Measurements from ENCODE around the gene OPN1SW.

OPN1SW gene

DNA sequence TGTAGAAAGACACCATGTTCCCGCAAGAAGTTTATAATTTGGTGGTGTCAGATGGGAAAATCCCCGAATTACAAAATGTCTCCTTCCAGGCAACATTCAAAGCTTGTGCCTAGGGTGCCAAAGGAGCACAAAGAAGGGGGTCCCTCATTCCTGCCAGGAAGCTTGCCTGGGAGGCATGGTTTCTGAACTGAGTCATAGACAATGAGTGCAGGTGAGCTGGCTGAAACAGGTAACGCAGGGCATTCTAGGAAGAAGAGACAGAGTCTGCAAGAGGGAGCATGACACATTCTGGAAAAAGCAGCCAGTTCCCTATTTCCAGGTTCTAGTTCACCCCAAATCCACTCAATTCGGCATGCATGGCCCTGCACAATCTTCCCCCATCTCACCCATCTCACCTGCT is 48.4 kb downstream of the OPN1SW start:
- no peak for FAIRE-seq
- TF ChIP-seq POLR2AphosphoS5 (IDR thresholded peaks at IDR 0.05; ENCODE audit: low read depth, low read length) (no peak), TAF1 (IDR thresholded peaks at IDR 0.05; ENCODE audit: borderline replicate concordance, low read depth, low read length) (no peak), POLR2A (IDR thresholded peaks at IDR 0.05; ENCODE audit: low read depth, low read length) (no peak)
- DNase-seq (ENCODE audit: insufficient read length), result no peak

GRCh38 chr7:128726737-128727072 is 48.9 kb downstream of the OPN1SW start:
- FAIRE-seq (no peak), DNase-seq (ENCODE audit: insufficient read length) (no peak)
- TF ChIP-seq TAF1 (IDR thresholded peaks at IDR 0.05; ENCODE audit: borderline replicate concordance, low read depth, low read length) (no peak), POLR2A (IDR thresholded peaks at IDR 0.05; ENCODE audit: low read depth, low read length) (no peak), POLR2AphosphoS5 (IDR thresholded peaks at IDR 0.05; ENCODE audit: low read depth, low read length) (no peak)

DNA sequence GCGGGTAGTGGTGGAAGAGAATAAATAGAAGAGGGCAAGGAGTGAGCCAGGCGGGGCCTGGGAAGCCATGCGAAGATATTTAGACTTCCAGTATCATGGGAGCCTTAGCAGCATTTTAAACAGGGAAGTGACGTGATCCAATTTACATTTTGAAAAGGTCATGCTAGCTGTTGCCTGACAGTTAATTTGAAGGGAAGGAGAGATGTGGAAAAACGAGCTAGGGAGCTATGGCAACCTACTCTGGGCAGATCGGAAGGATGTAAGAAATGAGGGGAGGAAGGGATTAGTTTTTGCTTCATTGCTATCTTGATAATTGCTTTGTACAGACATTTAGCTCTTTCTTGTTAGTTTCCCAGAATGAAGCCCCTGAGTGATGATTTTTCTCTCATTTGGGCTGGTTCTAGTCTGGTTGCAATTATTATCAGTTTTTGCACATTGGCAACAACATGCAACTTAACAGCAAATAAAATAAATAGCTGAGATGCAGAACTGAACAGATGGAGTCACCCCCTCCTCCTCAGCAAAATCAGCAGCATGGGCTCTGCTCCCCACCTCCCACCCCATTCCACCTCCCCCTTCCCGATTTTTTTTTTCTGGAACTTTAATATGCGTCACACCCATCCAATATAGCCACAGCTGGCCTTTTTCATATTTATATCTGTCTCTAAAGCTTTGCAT is 49.4 kb downstream of the OPN1SW start:
- FAIRE-seq (no peak), DNase-seq (ENCODE audit: insufficient read length) (no peak)
- TF ChIP-seq POLR2A (IDR thresholded peaks at IDR 0.05; ENCODE audit: low read depth, low read length) (no peak), TAF1 (IDR thresholded peaks at IDR 0.05; ENCODE audit: borderline replicate concordance, low read depth, low read length) (no peak), POLR2AphosphoS5 (IDR thresholded peaks at IDR 0.05; ENCODE audit: low read depth, low read length) (no peak)

DNA sequence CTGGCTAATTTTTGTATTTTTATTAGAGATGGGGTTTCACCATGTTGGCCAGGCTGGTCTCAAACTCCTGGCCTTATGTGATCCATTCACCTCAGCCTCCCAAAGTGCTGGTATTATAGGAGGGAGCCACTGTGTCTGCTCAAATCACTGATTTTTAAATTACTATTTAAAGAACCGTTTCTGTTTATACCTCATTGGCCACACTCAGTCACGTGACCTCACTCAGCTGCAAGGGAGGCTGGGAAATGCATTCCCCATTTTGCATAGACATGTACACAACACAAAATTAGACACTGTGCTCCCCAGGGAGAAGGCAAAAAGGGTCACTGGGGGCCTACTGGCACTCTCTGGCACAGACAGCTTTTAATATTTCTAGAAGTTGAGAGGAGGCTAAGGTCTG is 50.1 kb downstream of the OPN1SW start:
- DNase-seq (ENCODE audit: insufficient read length) (no peak), FAIRE-seq (no peak)
- TF ChIP-seq POLR2A (IDR thresholded peaks at IDR 0.05; ENCODE audit: low read depth, low read length), result no peak
- TF ChIP-seq POLR2AphosphoS5 (IDR thresholded peaks at IDR 0.05; ENCODE audit: low read depth, low read length), result no peak
- TF ChIP-seq TAF1 (IDR thresholded peaks at IDR 0.05; ENCODE audit: borderline replicate concordance, low read depth, low read length), result no peak

DNA sequence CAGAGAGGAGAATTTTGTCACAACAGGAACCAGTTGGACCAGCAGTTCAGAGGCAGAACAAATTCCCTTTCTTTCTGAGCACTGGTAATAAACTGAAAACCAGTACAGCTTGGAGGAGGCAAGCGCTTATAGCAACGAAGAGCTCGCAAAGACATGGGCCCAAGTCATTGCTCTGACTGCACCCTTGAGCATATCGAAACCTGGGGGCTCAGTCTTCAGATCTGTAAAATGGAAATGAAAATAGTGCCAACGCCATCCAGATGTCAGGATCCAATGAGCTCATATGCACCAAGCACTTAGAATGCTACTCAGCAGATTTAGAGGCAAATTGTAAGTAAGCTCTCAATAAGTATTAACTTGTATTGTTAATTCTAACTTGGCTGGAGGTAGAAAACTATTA is 50.9 kb downstream of the OPN1SW start:
- DNase-seq (ENCODE audit: insufficient read length) (no peak), FAIRE-seq (no peak)
- no peak for TF ChIP-seq POLR2A (IDR thresholded peaks at IDR 0.05; ENCODE audit: low read depth, low read length)
- TF ChIP-seq TAF1 (IDR thresholded peaks at IDR 0.05; ENCODE audit: borderline replicate concordance, low read depth, low read length), result no peak
- TF ChIP-seq POLR2AphosphoS5 (IDR thresholded peaks at IDR 0.05; ENCODE audit: low read depth, low read length), result no peak

Measured in GM12892 (cell line).